C4-2B (cell line): ENCODE results near the gene PSG2.

ENCODE experiments used
- CTCF ChIP-seq: fragments of 450-650 bp; conservative IDR thresholded peaks from 2 replicates; pipeline ENCODE4 v1.5.1; 2017; ENCODE audit warnings: mild to moderate bottlenecking
- ZFX ChIP-seq: fragments of 450-650 bp; IDR thresholded peaks from 2 replicates; pipeline ENCODE4 v1.6.1; 2017

- no peak for TF ChIP-seq CTCF
- no peak for TF ChIP-seq ZFX
Observed at GRCh38 chr19:43078311-43078710, 4.2 kb downstream of the PSG2 start.
